Lung (tissue), 12 donors: ENCODE results near the gene CRACDL. TPM values are rescaled to one million over a fixed set of nuclear protein-coding genes. Genes with fewer than 3 reads are reported as not detected.

ENCODE experiments used
- ATAC-seq: fragments of 200-7000 bp; cut with Tn5 transposase; one replicate; pipeline ENCODE4 v1.9.1; 2020; ENCODE audit warnings: moderate number of reproducible peaks; ENCODE audit not compliant: insufficient read depth, low FRiP score
- DNase-seq, 3 donors: peaks; one replicate each; pipeline ENCODE4 v3.0.0-alpha.2; 2013 to 2017
- H3K27ac ChIP-seq, 2 donors: one replicate each; pipeline ENCODE4 v1.5.1; 2013; ENCODE audit warnings: mild to moderate bottlenecking in 2 of 2, moderate library complexity in 2 of 2, control low read depth in 1 of 2, inconsistent platforms in 1 of 2, low read depth in 1 of 2, low read length in 1 of 2
- H3K27me3 ChIP-seq, 3 donors: one replicate each; pipeline ENCODE4 v1.5.1; 2013; ENCODE audit warnings: low read length in 2 of 3; ENCODE audit not compliant: control insufficient read depth in 3 of 3, insufficient read depth in 3 of 3
- H3K36me3 ChIP-seq, 4 donors: one replicate each; pipeline ENCODE4 v1.5.1; 2013; ENCODE audit warnings: low read length in 4 of 4, mild to moderate bottlenecking in 1 of 4, moderate library complexity in 1 of 4; ENCODE audit not compliant: control insufficient read depth in 4 of 4, insufficient read depth in 4 of 4
- H3K4me1 ChIP-seq, 5 donors: one replicate each; pipeline ENCODE4 v1.5.1; 2013; ENCODE audit warnings: low read length in 5 of 5, mild to moderate bottlenecking in 2 of 5, moderate library complexity in 1 of 5; ENCODE audit not compliant: control insufficient read depth in 5 of 5, insufficient read depth in 5 of 5
- H3K4me3 ChIP-seq: one replicate; pipeline ENCODE4 v1.5.1; 2013; ENCODE audit warnings: mild to moderate bottlenecking, control low read depth, moderate library complexity
- H3K9ac ChIP-seq, 2 donors: one replicate each; pipeline ENCODE4 v1.5.1; 2013; ENCODE audit warnings: low read length in 2 of 2, control low read depth in 1 of 2; ENCODE audit not compliant: insufficient read depth in 1 of 2
- H3K9me3 ChIP-seq, 4 donors: one replicate each; pipeline ENCODE4 v1.5.1; 2013; ENCODE audit warnings: low read length in 3 of 4, mild to moderate bottlenecking in 1 of 4, moderate library complexity in 1 of 4; ENCODE audit not compliant: control insufficient read depth in 4 of 4, insufficient read depth in 3 of 4
- WGBS, 2 donors: extraction: QIAGEN DNeasy Blood & Tissue Kit; methylation state at CpG; one replicate each; pipeline ENCODE4 v1.1.7; 2013; 5-methylcytosine and 5-hydroxymethylcytosine counted together
- polyA plus RNA-seq, 2 donors: library from polyadenylated mRNA; stranded (reverse); fragments of 200-250 nt; gene quantifications; one replicate each; pipeline ENCODE4 v1.2.1, GENCODE V29; 2013
- total RNA-seq, 2 donors: library from RNA; depleted of rRNA in 1 of 2; stranded (reverse); fragments of >200 nt in 1 of 2; gene quantifications; one replicate each; pipeline ENCODE4 v1.2.1, GENCODE V29; 2014 to 2021
- TF ChIP-seq, protein P1 (sequence below): IDR thresholded peaks from 2 replicates; pipeline ENCODE4 v1.5.1; 2012; ENCODE audit warnings: mild to moderate bottlenecking; ENCODE audit errors: control extremely low read depth, extremely low read depth
- donor health status: control.
- donor health status: control.
- donor health status: Bipolar disorder and iron deficiency.
- donor health status: healthy.
- donor health status: DM: yes; HTN: yes; CAD: no.

CRACDL gene
- total and polyA plus RNA-seq, 4 donors: 8.9 to 28.3 (median 13.2) TPM

DNA sequence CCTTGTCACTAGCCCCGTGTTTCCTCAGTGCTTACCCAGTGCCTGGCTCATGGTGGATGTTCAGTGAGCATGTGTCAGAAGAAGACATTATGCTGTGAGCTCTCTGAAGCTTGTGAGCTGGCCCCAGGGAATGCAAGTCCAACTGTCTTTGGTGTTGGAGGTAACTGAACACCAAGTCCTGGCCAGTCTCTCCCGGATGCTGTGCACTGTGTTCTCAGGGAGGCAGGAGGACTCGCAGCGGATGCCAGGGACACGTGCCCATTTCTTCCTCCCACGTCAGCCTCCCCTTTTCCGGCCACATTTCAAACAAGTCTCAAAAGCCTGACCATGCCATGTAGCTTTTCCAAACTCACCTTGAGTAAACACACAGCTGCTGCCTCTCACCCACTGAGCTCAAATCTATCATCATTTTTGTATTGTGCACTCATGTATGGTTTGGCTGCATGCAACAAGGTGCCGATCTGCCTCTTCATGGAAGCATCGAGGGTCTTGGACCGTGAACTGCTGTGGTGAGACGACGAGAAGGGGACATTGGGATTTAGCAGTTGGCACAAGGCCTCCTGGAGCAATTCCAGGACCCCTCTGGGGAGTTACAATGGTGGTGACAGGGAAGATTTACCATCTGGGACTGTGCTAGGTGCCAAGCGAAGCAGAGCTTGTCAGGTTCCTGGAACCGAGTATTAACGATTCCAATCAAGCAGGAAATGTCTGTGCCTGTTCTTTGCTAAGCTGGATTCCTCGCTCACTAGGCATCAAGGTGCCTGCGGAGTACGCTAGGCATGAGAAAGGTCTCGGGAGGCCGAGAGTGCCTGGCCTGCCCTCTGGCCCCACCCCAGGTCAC lies 160.7 kb downstream of the CRACDL start:
- H3K9ac ChIP-seq: no peak overlapping the region
- H3K4me3 ChIP-seq: no peak overlapping the region
- no peaks in the 10 kb centered on the region for H3K9me3 ChIP-seq
- no peaks in the 10 kb centered on the region for H3K36me3 ChIP-seq
- 75 to 85% methylated on average over 20 of the region's 20 CpGs for WGBS, 2 donors
- H3K27ac ChIP-seq: peak overlapping the region in 1 of 2 donors; percentile 55
- peaks cover 0 to 18% (median 6%) of the 10 kb centered on the region in 5 donors for H3K4me1 ChIP-seq
- no peak for ATAC-seq
- peak; percentile 53 to 63 (median 54) for DNase-seq
- H3K27me3 ChIP-seq: peaks cover 0 to 10% (median 0%) of the 10 kb centered on the region in 3 donors
- TF ChIP-seq, protein P1, sequence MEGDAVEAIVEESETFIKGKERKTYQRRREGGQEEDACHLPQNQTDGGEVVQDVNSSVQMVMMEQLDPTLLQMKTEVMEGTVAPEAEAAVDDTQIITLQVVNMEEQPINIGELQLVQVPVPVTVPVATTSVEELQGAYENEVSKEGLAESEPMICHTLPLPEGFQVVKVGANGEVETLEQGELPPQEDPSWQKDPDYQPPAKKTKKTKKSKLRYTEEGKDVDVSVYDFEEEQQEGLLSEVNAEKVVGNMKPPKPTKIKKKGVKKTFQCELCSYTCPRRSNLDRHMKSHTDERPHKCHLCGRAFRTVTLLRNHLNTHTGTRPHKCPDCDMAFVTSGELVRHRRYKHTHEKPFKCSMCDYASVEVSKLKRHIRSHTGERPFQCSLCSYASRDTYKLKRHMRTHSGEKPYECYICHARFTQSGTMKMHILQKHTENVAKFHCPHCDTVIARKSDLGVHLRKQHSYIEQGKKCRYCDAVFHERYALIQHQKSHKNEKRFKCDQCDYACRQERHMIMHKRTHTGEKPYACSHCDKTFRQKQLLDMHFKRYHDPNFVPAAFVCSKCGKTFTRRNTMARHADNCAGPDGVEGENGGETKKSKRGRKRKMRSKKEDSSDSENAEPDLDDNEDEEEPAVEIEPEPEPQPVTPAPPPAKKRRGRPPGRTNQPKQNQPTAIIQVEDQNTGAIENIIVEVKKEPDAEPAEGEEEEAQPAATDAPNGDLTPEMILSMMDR: no peak

GRCh38 chr2:98773907-98774306 lies 162.1 kb downstream of the CRACDL start:
- no peaks in the 10 kb centered on the region for H3K9me3 ChIP-seq
- ATAC-seq (no peak), DNase-seq (no peak)
- WGBS, 2 donors: 96% methylated on average over 4 of the region's 4 CpGs
- no peak overlapping the region for H3K9ac ChIP-seq
- H3K27me3 ChIP-seq: peaks cover 0 to 10% (median 0%) of the 10 kb centered on the region in 3 donors
- TF ChIP-seq, protein P1: no peak
- no peak overlapping the region for H3K27ac ChIP-seq
- peaks cover 0 to 18% (median 9%) of the 10 kb centered on the region in 5 donors for H3K4me1 ChIP-seq
- H3K36me3 ChIP-seq: no peaks in the 10 kb centered on the region
- no peak overlapping the region for H3K4me3 ChIP-seq

GRCh38 chr2:98773169-98773568 lies 162.9 kb downstream of the CRACDL start:
- no peak for ATAC-seq
- Histone ChIP-seq H3K9me3 (no peaks in the 10 kb centered on the region), H3K36me3 (no peaks in the 10 kb centered on the region), H3K9ac (no peak overlapping the region), H3K27ac (no peak overlapping the region), H3K27me3 (peaks cover 0 to 10% (median 0%) of the 10 kb centered on the region in 3 donors), H3K4me1 (peaks cover 0 to 18% (median 9%) of the 10 kb centered on the region in 5 donors), H3K4me3 (no peak overlapping the region)
- 86 to 95% methylated on average over 5 of the region's 5 CpGs for WGBS, 2 donors
- no peak for DNase-seq
- TF ChIP-seq, protein P1: no peak
